Ascending aorta (tissue), 2 donors: ENCODE measurements around the gene NAT9. TPM values are rescaled to one million over a fixed set of nuclear protein-coding genes. Genes with fewer than 3 reads are reported as not detected.
A peak's percentile ranks its signal among the peaks of the same experiment; 100 is the strongest.

Source experiments
- DNase-seq, 2 donors: peaks; one replicate each; pipeline ENCODE4 v3.0.0-alpha.2; 2019; ENCODE audit warnings: low spot score in 2 of 2
- H3K27ac ChIP-seq, 2 donors: fragments of 200-600 bp; sonication (generic); one replicate each; pipeline ENCODE4 v1.5.1; 2016 to 2017; ENCODE audit warnings: mild to moderate bottlenecking in 1 of 2
- H3K27me3 ChIP-seq: fragments of 200-600 bp; sonication (generic); one replicate; pipeline ENCODE4 v1.5.1; 2017
- H3K36me3 ChIP-seq, 2 donors: fragments of 200-600 bp; sonication (generic); one replicate each; pipeline ENCODE4 v1.5.1; 2016
- H3K4me1 ChIP-seq, 2 donors: fragments of 200-600 bp; sonication (generic); one replicate each; pipeline ENCODE4 v1.5.1; 2016 to 2017; ENCODE audit warnings: mild to moderate bottlenecking in 1 of 2
- H3K4me3 ChIP-seq, 2 donors: fragments of 200-600 bp; sonication (generic); one replicate each; pipeline ENCODE4 v1.5.1; 2016 to 2017; ENCODE audit warnings: mild to moderate bottlenecking in 1 of 2
- H3K9me3 ChIP-seq, 2 donors: fragments of 200-600 bp; sonication (generic); one replicate each; pipeline ENCODE4 v1.5.1; 2016
- intact Hi-C: fragments of 100-400 bp; cut with DNase I; formaldehyde crosslinking; loops from one replicate; pipeline ENCODE4 v1.15.1; 2023
- total RNA-seq: library from RNA; depleted of rRNA; stranded (reverse); fragments of >200 nt; gene quantifications from one replicate; pipeline ENCODE4 v1.1.0, GENCODE V29; 2016
- TF ChIP-seq, protein P1 (sequence below), 3 experiments: fragments of 200-600 bp in 2 of 3; fragments of 450-650 bp in 1 of 3; sonication (generic) in 2 of 3; IDR thresholded peaks; one replicate each; pipeline ENCODE4 v1.5.1; 2016 to 2019; ENCODE audit warnings: antibody characterized with exemption in 3 of 3, mild to moderate bottlenecking in 1 of 3, moderate library complexity in 1 of 3

NAT9 gene
- total RNA-seq, 1 donor from 2014 or later, result 13.3 TPM

DNA sequence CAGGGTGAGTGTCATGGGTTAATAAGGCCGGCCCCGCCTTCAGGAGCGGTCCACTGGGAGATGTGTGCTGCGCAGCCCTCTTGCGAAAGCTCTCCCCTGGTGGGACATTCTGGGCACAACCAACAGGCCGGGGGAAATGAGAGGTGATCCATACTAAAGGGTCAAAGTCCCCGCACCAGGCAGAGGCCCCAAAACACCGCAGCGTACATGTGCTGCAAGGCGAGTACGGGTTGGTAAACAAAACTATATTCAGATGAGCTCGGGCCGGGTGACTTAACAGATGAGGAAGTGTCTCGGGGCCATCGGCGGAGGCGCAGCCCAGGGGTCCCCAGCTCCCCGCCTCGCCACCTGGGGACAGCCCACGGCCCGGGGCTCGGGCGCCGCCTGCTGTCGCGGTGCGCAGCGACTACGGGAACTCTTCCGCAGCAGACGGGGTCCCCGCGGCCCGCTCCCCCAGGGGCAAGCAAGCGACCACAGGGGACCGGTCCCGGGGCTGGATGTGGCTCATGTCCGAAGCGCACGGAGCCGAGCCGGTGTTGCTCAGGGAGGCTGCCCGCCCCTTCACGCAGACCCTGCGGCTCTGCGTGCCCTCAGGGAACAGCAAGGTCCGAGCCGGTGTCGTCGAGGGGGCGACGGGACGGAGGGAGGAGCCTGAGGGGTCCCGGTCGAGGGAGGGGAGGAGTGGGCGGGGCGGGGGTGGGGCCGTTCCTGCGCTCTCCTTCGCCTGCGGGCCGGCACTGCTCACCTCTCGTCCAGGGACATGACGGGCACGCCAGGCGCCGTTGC, 39.4 kb downstream of the NAT9 start, which contains the start of gene RAB37:
TSS of gene RAB37 (plus strand) at position 744 of the 786 bp plus-strand sequence. CDS start at position 761, 17 bp downstream.
- Histone ChIP-seq H3K4me1 (peaks cover 4 to 17% of the 10 kb centered on the region in 2 donors), H3K27ac (no peak within 1 kb of the TSS), H3K4me3 (peak within 1 kb of the TSS; percentile 29 to 57), H3K9me3 (no peaks in the 10 kb centered on the region), H3K36me3 (no peaks in the 10 kb centered on the region), H3K27me3 (peaks cover 10% of the 10 kb centered on the region)
- intact Hi-C loops, result no loop called here
- DNase-seq, result peak in 1 of 2 donors; percentile 70
- TF ChIP-seq, protein P1, sequence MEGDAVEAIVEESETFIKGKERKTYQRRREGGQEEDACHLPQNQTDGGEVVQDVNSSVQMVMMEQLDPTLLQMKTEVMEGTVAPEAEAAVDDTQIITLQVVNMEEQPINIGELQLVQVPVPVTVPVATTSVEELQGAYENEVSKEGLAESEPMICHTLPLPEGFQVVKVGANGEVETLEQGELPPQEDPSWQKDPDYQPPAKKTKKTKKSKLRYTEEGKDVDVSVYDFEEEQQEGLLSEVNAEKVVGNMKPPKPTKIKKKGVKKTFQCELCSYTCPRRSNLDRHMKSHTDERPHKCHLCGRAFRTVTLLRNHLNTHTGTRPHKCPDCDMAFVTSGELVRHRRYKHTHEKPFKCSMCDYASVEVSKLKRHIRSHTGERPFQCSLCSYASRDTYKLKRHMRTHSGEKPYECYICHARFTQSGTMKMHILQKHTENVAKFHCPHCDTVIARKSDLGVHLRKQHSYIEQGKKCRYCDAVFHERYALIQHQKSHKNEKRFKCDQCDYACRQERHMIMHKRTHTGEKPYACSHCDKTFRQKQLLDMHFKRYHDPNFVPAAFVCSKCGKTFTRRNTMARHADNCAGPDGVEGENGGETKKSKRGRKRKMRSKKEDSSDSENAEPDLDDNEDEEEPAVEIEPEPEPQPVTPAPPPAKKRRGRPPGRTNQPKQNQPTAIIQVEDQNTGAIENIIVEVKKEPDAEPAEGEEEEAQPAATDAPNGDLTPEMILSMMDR (IDR thresholded peaks at IDR 0.05), result peak; percentile 27 to 45 (median 39)

GRCh38 chr17:74734256-74734655, 41.9 kb downstream of the NAT9 start:
- Histone ChIP-seq H3K27me3 (peaks cover 10% of the 10 kb centered on the region), H3K36me3 (no peaks in the 10 kb centered on the region), H3K4me3 (no peak overlapping the region), H3K4me1 (peaks cover 4 to 17% of the 10 kb centered on the region in 2 donors), H3K27ac (no peak overlapping the region), H3K9me3 (no peaks in the 10 kb centered on the region)
- intact Hi-C loops, result no loop called here
- no peak for DNase-seq
- TF ChIP-seq, protein P1 (IDR thresholded peaks at IDR 0.05), result no peak

DNA sequence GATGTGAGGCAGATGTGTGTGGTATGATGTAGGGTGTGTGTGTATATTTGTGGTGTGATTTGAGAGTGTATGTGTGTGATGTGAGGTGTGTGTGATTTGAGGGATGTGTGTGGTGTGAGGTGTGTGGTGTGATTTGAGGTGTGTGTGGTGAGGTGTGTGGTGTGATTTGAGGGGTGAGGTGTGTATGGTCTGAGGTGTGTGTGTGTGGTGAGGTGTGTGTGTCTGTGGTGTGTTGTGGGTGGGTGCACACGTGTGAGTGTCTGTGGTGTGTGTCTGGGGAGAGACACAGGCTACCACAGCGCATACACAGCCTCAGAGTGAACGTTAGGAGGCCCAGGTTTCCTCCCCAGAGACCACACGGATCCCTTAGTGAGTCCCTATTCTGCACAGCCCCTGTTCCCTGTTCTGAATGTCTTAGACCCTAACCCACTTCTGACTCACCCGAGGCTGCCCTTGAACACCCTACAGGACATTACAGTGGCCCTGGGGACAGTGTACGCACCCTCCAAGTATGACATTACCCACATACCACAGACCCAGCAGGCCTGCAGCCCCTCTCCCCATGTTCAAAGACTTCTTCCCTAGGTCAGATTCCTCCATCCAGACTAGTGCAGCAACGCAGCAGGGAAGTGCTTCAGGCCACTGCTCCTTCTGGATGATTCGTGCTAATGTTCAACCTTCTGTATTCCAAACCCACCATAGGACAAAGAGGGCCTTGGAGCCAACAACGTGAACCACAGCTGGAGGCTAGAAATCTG, 42.6 kb downstream of the NAT9 start:
- DNase-seq, result no peak
- peaks cover 10% of the 10 kb centered on the region for H3K27me3 ChIP-seq
- H3K4me1 ChIP-seq, result peaks cover 4 to 17% of the 10 kb centered on the region in 2 donors
- intact Hi-C loops, result no loop called here
- TF ChIP-seq, protein P1 (IDR thresholded peaks at IDR 0.05), result no peak
- no peaks in the 10 kb centered on the region for H3K36me3 ChIP-seq
- no peak overlapping the region for H3K27ac ChIP-seq
- H3K4me3 ChIP-seq, result no peak overlapping the region
- H3K9me3 ChIP-seq, result no peaks in the 10 kb centered on the region

DNA sequence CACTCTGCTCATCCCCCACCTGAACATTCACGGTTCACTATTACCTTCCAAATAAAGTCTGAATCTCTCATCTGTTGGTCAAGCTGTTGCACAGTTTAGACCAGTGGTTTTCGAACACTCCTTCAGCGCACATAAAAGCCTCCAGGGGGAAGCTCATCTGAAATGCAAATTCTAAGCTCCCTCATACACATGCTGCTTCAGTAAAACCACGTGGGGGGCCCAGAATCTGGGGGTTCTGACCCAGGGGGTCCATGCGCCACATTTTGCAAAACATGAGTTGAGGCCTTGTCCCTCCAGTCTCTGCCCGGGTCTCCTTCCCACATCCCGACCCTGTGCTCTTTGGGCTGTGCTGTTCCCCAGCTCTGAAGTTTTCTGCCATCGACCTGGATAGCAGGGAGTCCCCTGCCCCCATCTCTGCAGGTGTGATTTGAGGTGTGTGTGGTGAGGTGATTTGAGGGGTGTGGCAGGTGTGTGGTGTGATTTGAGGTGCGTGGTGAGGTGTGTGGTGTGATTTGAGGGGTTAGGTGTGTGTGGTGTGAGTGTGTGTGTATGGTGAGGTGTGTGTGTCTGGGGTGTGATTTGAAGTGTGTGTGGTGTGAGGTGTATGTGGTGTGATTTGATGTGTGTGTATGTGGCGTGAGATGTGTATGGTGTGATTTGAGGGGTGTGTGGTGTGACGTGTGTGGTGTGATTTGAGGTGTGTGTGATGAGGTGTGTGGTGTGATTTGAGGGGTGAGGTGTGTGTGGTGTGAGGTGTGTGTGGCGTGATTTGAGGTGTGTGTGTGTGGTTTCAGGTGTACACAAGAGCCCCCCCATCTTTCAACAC, 43.9 kb downstream of the NAT9 start:
- intact Hi-C loops, result no loop called here
- TF ChIP-seq, protein P1 (IDR thresholded peaks at IDR 0.05), result no peak

DNA sequence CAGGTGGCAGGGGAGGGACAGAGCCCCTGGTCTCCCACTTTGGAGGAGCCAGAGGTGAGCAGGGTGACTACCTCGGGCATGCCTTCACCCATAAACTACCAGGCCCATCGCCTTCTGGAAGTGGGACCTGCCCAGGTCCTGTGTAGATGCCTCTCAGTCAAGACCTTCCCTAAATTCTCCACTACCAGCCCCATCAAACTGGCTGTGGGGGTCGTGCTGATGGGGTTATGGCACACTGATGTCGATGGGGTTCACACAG, 44.9 kb downstream of the NAT9 start:
- no peaks in the 10 kb centered on the region for H3K36me3 ChIP-seq
- intact Hi-C loops, result no loop called here
- H3K27ac ChIP-seq, result no peak overlapping the region
- H3K4me1 ChIP-seq, result peaks cover 0 to 2% of the 10 kb centered on the region in 2 donors
- H3K9me3 ChIP-seq, result no peaks in the 10 kb centered on the region
- no peak for DNase-seq
- H3K27me3 ChIP-seq, result peaks cover under 1% of the 10 kb centered on the region
- H3K4me3 ChIP-seq, result no peak overlapping the region
- TF ChIP-seq, protein P1 (IDR thresholded peaks at IDR 0.05), result no peak

More for the DNA sequence above, 43.9 kb downstream of the NAT9 start:
- Histone ChIP-seq H3K4me1 (peaks cover 4 to 10% of the 10 kb centered on the region in 2 donors), H3K27me3 (peaks cover 10% of the 10 kb centered on the region), H3K9me3 (no peaks in the 10 kb centered on the region), H3K27ac (no peak overlapping the region), H3K36me3 (no peaks in the 10 kb centered on the region), H3K4me3 (no peak overlapping the region)
- DNase-seq, result no peak
